HepG2 (cell line): Measurements from ENCODE around the gene ARTN. TPM values are rescaled to one million over a fixed set of nuclear protein-coding genes. Genes with fewer than 3 reads are reported as not detected.
A peak's percentile ranks its signal among the peaks of the same experiment; 100 is the strongest.

Experiments used
- ATAC-seq: fragments of 200-7000 bp; cut with Tn5 transposase; 3 replicates; pipeline ENCODE4 v1.9.1; 2020; ENCODE audit warnings: mild to moderate bottlenecking, moderate library complexity
- BruUV-seq: library from RNA; stranded (reverse); fragments of 400-500 nt; replicated peaks from 2 replicates; lab custom pipeline; 2021; lab: Mats Ljungman, UMichigan
- CTCF ChIA-PET: fragments of 300-600 bp; formaldehyde crosslinking; extraction: SDS; loops from one replicate; lab custom pipeline; 2021; ENCODE audit warnings: low total read pairs, inconsistent platforms, low intra/inter-chr PET ratio; lab: Yijun Ruan, JAX
- POLR2A ChIA-PET: fragments of 350-600 bp; sonication (Branson Sonifier 250); formaldehyde crosslinking; loops from one replicate; lab custom pipeline; 2020; ENCODE audit warnings: antibody characterized with exemption, inconsistent platforms; lab: Yijun Ruan, JAX
- DNase-seq: peaks from one replicate; pipeline ENCODE4 v3.0.0-alpha.2; 2015; ENCODE audit warnings: low spot score
- FAIRE-seq: peaks from 3 replicates; lab custom pipeline; 2011; peaks lifted over from hg19 to GRCh38; lab: Jason Lieb, UNC
- H2AFZ ChIP-seq: one replicate; pipeline ENCODE4 v1.6.1; 2011; ENCODE audit warnings: low read length, inconsistent platforms
- H3K27ac ChIP-seq: fragments of 300-600 bp; 3 replicates; pipeline ENCODE4 v1.8.0; 2011; ENCODE audit warnings: mixed run types, mild to moderate bottlenecking, mixed read lengths, low read length, inconsistent platforms; ENCODE audit not compliant: insufficient read depth; ENCODE audit errors: extremely low read length
- H3K27me3 ChIP-seq, 2 experiments: fragments of 200-600 bp in 1 of 2; 2 replicates in 1 of 2; 3 replicates in 1 of 2; pipeline versions ENCODE4 v1.6.0 to v1.8.0; 2011; ENCODE audit warnings: low read length in 2 of 2, mild to moderate bottlenecking in 2 of 2, moderate library complexity in 2 of 2, inconsistent platforms in 1 of 2; ENCODE audit not compliant: insufficient read depth in 2 of 2, control insufficient read depth in 1 of 2
- H3K36me3 ChIP-seq, 2 experiments: fragments of 200-600 bp in 1 of 2; replicated peaks in 1 of 2; 2 replicates in 1 of 2; 3 replicates in 1 of 2; pipeline versions ENCODE4 v1.5.1 to v1.8.0; 2011; ENCODE audit warnings: low read length in 2 of 2, inconsistent platforms in 1 of 2; ENCODE audit not compliant: insufficient read depth in 2 of 2, control insufficient read depth in 1 of 2
- H3K4me1 ChIP-seq: 2 replicates; pipeline ENCODE4 v1.5.1; 2012; ENCODE audit warnings: low read length, inconsistent platforms; ENCODE audit not compliant: insufficient read depth
- H3K4me2 ChIP-seq: 2 replicates; pipeline ENCODE4 v1.6.0; 2011; ENCODE audit warnings: low read depth, low read length, inconsistent platforms
- H3K4me3 ChIP-seq, 3 experiments: fragments of 200-600 bp in 1 of 3; sonication (generic), shearing (Covaris generic) in 1 of 3; replicated peaks in 1 of 3; 2 replicates each; pipeline ENCODE4 v1.5.1; 2011 to 2016; ENCODE audit warnings: low read length in 3 of 3, inconsistent platforms in 2 of 3, low read depth in 2 of 3, mild to moderate bottlenecking in 2 of 3, control low read depth in 1 of 3, mixed read lengths in 1 of 3; ENCODE audit not compliant: insufficient read depth in 1 of 3
- H3K79me2 ChIP-seq: one replicate; pipeline ENCODE4 v1.6.1; 2011; ENCODE audit warnings: low read length, inconsistent platforms; ENCODE audit not compliant: insufficient read depth
- H3K9ac ChIP-seq: 2 replicates; pipeline ENCODE4 v1.6.0; 2011; ENCODE audit warnings: mild to moderate bottlenecking, low read depth, low read length, inconsistent platforms; ENCODE audit not compliant: insufficient read depth
- H3K9me3 ChIP-seq: 2 replicates; pipeline ENCODE4 v1.5.1; 2012; ENCODE audit warnings: mild to moderate bottlenecking, low read length
- H4K20me1 ChIP-seq: 2 replicates; pipeline ENCODE4 v1.6.0; 2011; ENCODE audit warnings: inconsistent platforms, mild to moderate bottlenecking, low read length, moderate library complexity; ENCODE audit not compliant: insufficient read depth
- BRD4 ChIP-seq: sonication (generic); formaldehyde crosslinking; IDR thresholded peaks from 2 replicates; pipeline ENCODE4 v1.4.0; 2020; ENCODE audit warnings: missing genetic modification reagents
- CREB1 ChIP-seq, 2 experiments: fragments of 450-650 bp in 1 of 2; IDR thresholded peaks; 2 replicates each; pipeline ENCODE4 v1.6.1; 2016 to 2017; ENCODE audit warnings: control low read depth in 1 of 2, mild to moderate bottlenecking in 1 of 2, missing compliant biosample characterization in 1 of 2, missing genetic modification characterization in 1 of 2
- HDAC2 ChIP-seq: sonication (generic); formaldehyde crosslinking; IDR thresholded peaks from 2 replicates; pipeline ENCODE4 v1.4.0; 2020; ENCODE audit warnings: missing genetic modification reagents
- MAFF ChIP-seq: IDR thresholded peaks from 2 replicates; pipeline ENCODE4 v1.6.1; 2011; ENCODE audit warnings: low read depth, low read length, improper control_type of control experiment
- MAFK ChIP-seq, 2 experiments: IDR thresholded peaks in 1 of 2; conservative IDR thresholded peaks in 1 of 2; 2 replicates each; pipeline ENCODE4 v1.6.1; 2011; ENCODE audit warnings: improper control_type of control experiment in 2 of 2, low read length in 2 of 2
- MLX ChIP-seq: IDR thresholded peaks from 2 replicates; pipeline ENCODE4 v1.6.1; 2016
- TBX2 ChIP-seq: sonication (generic); formaldehyde crosslinking; IDR thresholded peaks from 2 replicates; pipeline ENCODE4 v1.5.0; 2020; ENCODE audit warnings: missing genetic modification reagents, mild to moderate bottlenecking, borderline replicate concordance
- TFDP1 ChIP-seq: IDR thresholded peaks from 2 replicates; pipeline ENCODE4 v1.6.1; 2016; ENCODE audit warnings: missing compliant biosample characterization, missing genetic modification reagents, borderline replicate concordance
- WGBS: methylation state at CpG from one replicate; pipeline ENCODE4 v1.1.6; 2017; ENCODE audit warnings: low lambda C conversion rate; 5-methylcytosine and 5-hydroxymethylcytosine counted together
- in situ Hi-C: cut with HindIII; loops from 2 replicates; pipeline ENCODE4 v1.10.0; 2017; ENCODE audit warnings: low pct_unique_long_range_greater_than_20kb; ENCODE audit not compliant: extremely low pct_ligation_motif_present
- intact Hi-C: fragments of 100-400 bp; cut with micrococcal nuclease; formaldehyde crosslinking; loops from one replicate; pipeline ENCODE4 v1.10.0; 2022; ENCODE audit not compliant: unreplicated experiment
- polyA plus RNA-seq, 8 experiments: library from polyadenylated mRNA; depleted of rRNA in 3 of 8; stranded (reverse) in 7 of 8; unstranded in 1 of 8; fragments of >200 nt; fragmentation: Illumina TruSeq in 4 of 8; extraction: Trizol in 4 of 8; gene quantifications; 2 replicates each; pipeline versions ENCODE4 v1.2.1 to v1.2.3, GENCODE V29; 2011 to 2016; ENCODE audit warnings: low read depth in 4 of 8, missing spikeins in 1 of 8, mixed read lengths in 1 of 8; ENCODE audit not compliant: insufficient read depth in 1 of 8
- total RNA-seq, 5 experiments: library from RNA; depleted of rRNA; stranded (reverse); fragments of >200 nt; fragmentation: Illumina TruSeq; extraction: Trizol; gene quantifications; 2 replicates each; pipeline ENCODE4 v1.2.3, GENCODE V29; 2016; ENCODE audit warnings: low read depth in 1 of 5
- TF ChIP-seq, protein P1 (sequence below): sonication (generic); formaldehyde crosslinking; IDR thresholded peaks from 2 replicates; pipeline ENCODE4 v1.5.0; 2020; ENCODE audit warnings: mild to moderate bottlenecking, low read depth, missing genetic modification reagents, borderline replicate concordance

The ARTN gene
- total and polyA plus RNA-seq, 2 of the 13 experiments (the other 11 are each of a cell fraction or from before 2014, with no cell fraction given), result 0.11 to 0.62 TPM

GRCh38 chr1:43936431-43937151 is 3.0 kb downstream of the ARTN start (continued):
- TF ChIP-seq, protein P1, sequence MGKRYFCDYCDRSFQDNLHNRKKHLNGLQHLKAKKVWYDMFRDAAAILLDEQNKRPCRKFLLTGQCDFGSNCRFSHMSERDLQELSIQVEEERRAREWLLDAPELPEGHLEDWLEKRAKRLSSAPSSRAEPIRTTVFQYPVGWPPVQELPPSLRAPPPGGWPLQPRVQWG, result no peak
- no peak for TF ChIP-seq CREB1 (IDR thresholded peaks at IDR 0.05)
- TF ChIP-seq CREB1 (CRISPR knock-in tag; IDR thresholded peaks at IDR 0.05), result no peak
- peak; percentile 19; the same call in 1 of the 2 replicates for TF ChIP-seq TFDP1 (CRISPR knock-in tag)
- peak; percentile 37; the same call in 1 of the 2 replicates for TF ChIP-seq HDAC2 (CRISPR knock-in tag)
- peak; percentile 47; the same call in 1 of the 2 replicates for TF ChIP-seq TBX2 (CRISPR knock-in tag)
- TF ChIP-seq BRD4 (CRISPR knock-in tag), result 0 out of 2 replicates have a peak, but pooled peaks have one; percentile 40

GRCh38 chr1:43937179-43937865 is 3.7 kb downstream of the ARTN start:
- Histone ChIP-seq H3K79me2 (no peaks in the 10 kb centered on the region), H3K27me3 (no peaks in the 10 kb centered on the region), H3K9ac (peak overlapping the region; percentile 73; the same call in 1 of the 2 replicates), H3K4me2 (peak overlapping the region; percentile 99), H4K20me1 (no peaks in the 10 kb centered on the region), H3K36me3 (no peaks in the 10 kb centered on the region), H2AFZ (no peak overlapping the region), H3K4me1 (peaks cover 39% of the 10 kb centered on the region), H3K9me3 (no peaks in the 10 kb centered on the region), H3K4me3 (peak overlapping the region in 1 of 3 experiments; percentile 84; a peak in 1 of 6 replicates), H3K27ac (no peak overlapping the region)
- no peak for FAIRE-seq
- intact Hi-C loops (loop anchor here (10.0 kb wide), 1 partner anchor 97 kb away; the partner anchor contains the start of gene SLC6A9), in situ Hi-C loops (no loop called here)
- TF ChIP-seq MAFK (conservative IDR thresholded peaks at IDR 0.05 in 1 of 2, IDR thresholded peaks at IDR 0.05 in 1 of 2; ENCODE audit: low read length in 2 of 2) (peak; percentile 47 to 62; a peak in 2 of 4 replicates), MLX (CRISPR knock-in tag) (no peak), MAFF (peak; percentile 7; the same call in 1 of the 2 replicates)
- WGBS, result 78% methylated on average over 7 of the region's 8 CpGs
- no TSS peak for BruUV-seq
- ChIA-PET POLR2A (interaction anchor here (1.3 to 4.3 kb wide), 4 partner anchors 10 to 288 kb away, joined by 5 to 38 read pairs (median 6); partner anchors contain the start of genes ATP6V0B, DPH2, IPO13 and KDM4A), CTCF (interaction anchor here (4.6 kb wide), 1 partner anchor 173 kb away, joined by 44 read pairs; no protein-coding TSS in a partner anchor)
- DNase-seq, result no peak
- ATAC-seq, result no peak
